HepG2 (cell line): ENCODE data around the gene FUT1.
"Not testable (repeated sequence)": the region's sequence is repeated elsewhere in the genome, so short reads cannot be mapped to it uniquely, and the experiment has no call there.

Source experiments
- KDM1A ChIP-seq: IDR thresholded peaks from 2 replicates; pipeline ENCODE4 v1.6.1; 2016; ENCODE audit warnings: missing compliant biosample characterization
- TP53 ChIP-seq: sonication (generic); formaldehyde crosslinking; conservative IDR thresholded peaks from 2 replicates; pipeline ENCODE4 v1.4.0; 2020; ENCODE audit warnings: missing genetic modification reagents

DNA sequence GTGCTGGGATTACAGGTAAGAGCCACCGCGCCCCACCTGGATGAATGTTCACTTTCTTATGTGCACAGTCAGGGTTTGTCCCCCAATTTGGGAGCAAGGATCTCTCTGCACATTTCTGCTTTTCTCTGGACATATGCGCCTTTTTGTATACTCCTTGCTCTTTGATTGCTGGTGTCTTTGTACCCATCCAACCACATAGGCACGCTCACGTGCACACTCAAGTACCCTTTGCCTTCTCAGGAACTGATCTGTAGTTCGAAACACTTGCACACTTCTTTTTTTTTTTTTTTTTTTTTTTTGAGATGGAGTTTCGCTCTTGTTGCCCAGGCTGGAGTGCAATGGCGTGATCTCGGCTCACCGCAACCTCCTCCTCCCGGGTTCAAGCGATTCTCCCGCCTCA is 34.3 kb downstream of the FUT1 start:
- TF ChIP-seq KDM1A, TP53 (CRISPR knock-in tag): not testable (repeated sequence)
